PC-3 (cell line): ENCODE measurements around the gene HMCN1.

Source experiments
- EZH2 ChIP-seq: fragments of 300-600 bp; sonication (generic); IDR thresholded peaks from one replicate; pipeline ENCODE4 v1.6.1; 2017; ENCODE audit warnings: antibody characterized with exemption, mild to moderate bottlenecking, low read length; ENCODE audit not compliant: unreplicated experiment
- EZH2phosphoT487 ChIP-seq: fragments of 300-600 bp; sonication (generic); IDR thresholded peaks from 2 replicates; pipeline ENCODE4 v1.6.1; 2018; ENCODE audit warnings: mild to moderate bottlenecking, antibody characterized with exemption, low read length, borderline replicate concordance
- TF ChIP-seq, protein P1 (sequence below): fragments of 300-600 bp; sonication (generic); conservative IDR thresholded peaks from 2 replicates; pipeline ENCODE4 v1.5.1; 2017; ENCODE audit warnings: antibody characterized with exemption, low read depth, mild to moderate bottlenecking, low read length

DNA sequence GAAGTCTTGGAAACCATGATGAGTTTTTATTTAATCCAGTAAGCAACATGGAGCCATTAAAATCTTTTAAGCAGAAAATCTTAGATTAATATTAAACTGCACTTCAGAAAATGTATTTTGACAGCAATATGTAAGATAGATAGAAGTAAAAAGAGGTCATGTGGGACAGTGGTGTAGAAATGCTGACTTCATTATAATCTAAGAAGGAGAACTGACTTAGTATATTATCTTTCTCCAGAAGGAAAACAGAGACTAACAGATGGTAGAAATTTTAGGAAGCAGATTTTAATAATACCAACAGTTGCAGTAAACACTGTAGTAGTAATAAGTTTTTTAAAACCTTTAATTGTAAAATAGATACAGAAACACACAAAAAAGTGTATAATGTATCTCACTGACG is 367.9 kb downstream of the HMCN1 start:
- TF ChIP-seq, protein P1, sequence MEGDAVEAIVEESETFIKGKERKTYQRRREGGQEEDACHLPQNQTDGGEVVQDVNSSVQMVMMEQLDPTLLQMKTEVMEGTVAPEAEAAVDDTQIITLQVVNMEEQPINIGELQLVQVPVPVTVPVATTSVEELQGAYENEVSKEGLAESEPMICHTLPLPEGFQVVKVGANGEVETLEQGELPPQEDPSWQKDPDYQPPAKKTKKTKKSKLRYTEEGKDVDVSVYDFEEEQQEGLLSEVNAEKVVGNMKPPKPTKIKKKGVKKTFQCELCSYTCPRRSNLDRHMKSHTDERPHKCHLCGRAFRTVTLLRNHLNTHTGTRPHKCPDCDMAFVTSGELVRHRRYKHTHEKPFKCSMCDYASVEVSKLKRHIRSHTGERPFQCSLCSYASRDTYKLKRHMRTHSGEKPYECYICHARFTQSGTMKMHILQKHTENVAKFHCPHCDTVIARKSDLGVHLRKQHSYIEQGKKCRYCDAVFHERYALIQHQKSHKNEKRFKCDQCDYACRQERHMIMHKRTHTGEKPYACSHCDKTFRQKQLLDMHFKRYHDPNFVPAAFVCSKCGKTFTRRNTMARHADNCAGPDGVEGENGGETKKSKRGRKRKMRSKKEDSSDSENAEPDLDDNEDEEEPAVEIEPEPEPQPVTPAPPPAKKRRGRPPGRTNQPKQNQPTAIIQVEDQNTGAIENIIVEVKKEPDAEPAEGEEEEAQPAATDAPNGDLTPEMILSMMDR = no peak
- TF ChIP-seq EZH2phosphoT487 = no peak
- no peak for TF ChIP-seq EZH2
